Measurements from ENCODE around the gene CLDND1.

Gene CLDND1

GRCh38 chr3:98551236-98551635 lies 28.5 kb upstream of the CLDND1 start:
- no peak for DNase-seq

GRCh38 chr3:98550833-98551232 lies 28.1 kb upstream of the CLDND1 start:
- DNase-seq: no peak

- no peak for DNase-seq
These were observed 25.8 kb upstream of the CLDND1 start for GRCh38 chr3:98548544-98548943.

- DNase-seq: no peak
These were observed 23.2 kb upstream of the CLDND1 start for GRCh38 chr3:98545940-98546339.

GRCh38 chr3:98542623-98543022 lies 19.9 kb upstream of the CLDND1 start:
- no peak for DNase-seq

GRCh38 chr3:98541695-98542094 lies 19.0 kb upstream of the CLDND1 start:
- no peak for DNase-seq

GRCh38 chr3:98540346-98540745 lies 17.6 kb upstream of the CLDND1 start:
- no peak for DNase-seq

- DNase-seq: no peak
These were observed 13.8 kb upstream of the CLDND1 start for GRCh38 chr3:98536456-98537017.

GRCh38 chr3:98534734-98535133 lies 12.0 kb upstream of the CLDND1 start:
- DNase-seq: no peak

- no peak for DNase-seq
These were observed 11.5 kb upstream of the CLDND1 start for GRCh38 chr3:98534168-98534567.

- DNase-seq: no peak
These were observed 10.2 kb upstream of the CLDND1 start for GRCh38 chr3:98532709-98533571.

GRCh38 chr3:98532275-98532637 lies 9.6 kb upstream of the CLDND1 start:
- no peak for DNase-seq

- DNase-seq: no peak
These were observed 9.0 kb upstream of the CLDND1 start, which contains the start of gene GPR15 for GRCh38 chr3:98531622-98532274. TSS of gene GPR15 (plus strand) at chr3:98531978. CDS start at chr3:98532034, 56 bp downstream.

GRCh38 chr3:98530676-98531075 lies 8.0 kb upstream of the CLDND1 start:
- no peak for DNase-seq

- DNase-seq: no peak
These were observed 7.3 kb upstream of the CLDND1 start for GRCh38 chr3:98529856-98530459.

- no peak for DNase-seq
These were observed 6.0 kb upstream of the CLDND1 start for GRCh38 chr3:98528474-98529346.

GRCh38 chr3:98525494-98525893 lies 2.8 kb upstream of the CLDND1 start:
- DNase-seq: no peak

- DNase-seq: peak in 1 of 4 experiments; percentile 2
These were observed 682 bp downstream of the CLDND1 start for GRCh38 chr3:98521897-98522543.

GRCh38 chr3:98519351-98519750 lies 3.4 kb downstream of the CLDND1 start:
- no peak for DNase-seq

- DNase-seq: no peak
These were observed 3.9 kb downstream of the CLDND1 start for GRCh38 chr3:98518816-98519215.

GRCh38 chr3:98514948-98515347 lies 7.8 kb downstream of the CLDND1 start:
- DNase-seq: no peak

- no peak for DNase-seq
These were observed 9.0 kb downstream of the CLDND1 start for GRCh38 chr3:98513736-98514135.
